HG03571 (cell line): ENCODE data around the gene NOC4L.
"Not testable (repeated sequence)": the region's sequence is repeated elsewhere in the genome, so short reads cannot be mapped to it uniquely, and the experiment has no call there.

ENCODE experiments used
- ATAC-seq: cut with Tn5 transposase; IDR thresholded peaks from one replicate; pipeline ENCODE4 v1.9.1; 2021; ENCODE audit not compliant: unreplicated experiment

Gene NOC4L

GRCh38 chr12:132141976-132142678, 2.1 kb upstream of the NOC4L start:
- no peak for ATAC-seq

DNA sequence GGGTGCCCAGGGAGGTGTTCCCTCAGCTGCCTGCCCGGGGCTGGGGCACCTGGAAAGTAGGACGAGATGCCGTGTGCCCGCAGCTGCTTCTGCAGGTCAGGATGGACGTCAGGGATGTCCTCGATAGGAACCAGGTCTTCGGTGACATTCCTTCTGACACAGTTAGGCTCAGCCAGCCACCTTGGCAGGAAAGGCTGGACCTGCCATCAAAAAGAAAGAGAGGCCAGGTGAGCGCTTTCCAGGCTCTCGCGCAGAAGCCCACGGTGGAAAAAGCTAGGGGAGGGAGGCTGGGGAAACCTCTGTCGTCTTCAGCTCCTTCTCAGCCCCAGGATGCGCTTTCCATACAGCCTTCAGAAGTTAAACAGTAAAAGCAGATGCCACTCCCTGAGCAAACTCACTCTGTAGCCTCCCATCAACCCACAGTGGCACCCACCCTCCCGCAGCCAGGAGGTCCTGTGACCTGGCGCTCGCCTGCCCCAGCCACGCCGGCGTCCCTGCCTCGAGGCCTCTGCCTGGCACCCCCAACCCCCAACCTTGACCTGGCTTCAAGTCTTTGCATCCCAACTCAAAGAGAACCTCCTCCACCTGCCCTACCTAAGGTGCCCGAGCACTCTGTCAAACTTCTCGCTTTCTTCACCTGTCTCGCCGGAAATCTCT, 1.4 kb upstream of the NOC4L start:
- ATAC-seq = no peak

DNA sequence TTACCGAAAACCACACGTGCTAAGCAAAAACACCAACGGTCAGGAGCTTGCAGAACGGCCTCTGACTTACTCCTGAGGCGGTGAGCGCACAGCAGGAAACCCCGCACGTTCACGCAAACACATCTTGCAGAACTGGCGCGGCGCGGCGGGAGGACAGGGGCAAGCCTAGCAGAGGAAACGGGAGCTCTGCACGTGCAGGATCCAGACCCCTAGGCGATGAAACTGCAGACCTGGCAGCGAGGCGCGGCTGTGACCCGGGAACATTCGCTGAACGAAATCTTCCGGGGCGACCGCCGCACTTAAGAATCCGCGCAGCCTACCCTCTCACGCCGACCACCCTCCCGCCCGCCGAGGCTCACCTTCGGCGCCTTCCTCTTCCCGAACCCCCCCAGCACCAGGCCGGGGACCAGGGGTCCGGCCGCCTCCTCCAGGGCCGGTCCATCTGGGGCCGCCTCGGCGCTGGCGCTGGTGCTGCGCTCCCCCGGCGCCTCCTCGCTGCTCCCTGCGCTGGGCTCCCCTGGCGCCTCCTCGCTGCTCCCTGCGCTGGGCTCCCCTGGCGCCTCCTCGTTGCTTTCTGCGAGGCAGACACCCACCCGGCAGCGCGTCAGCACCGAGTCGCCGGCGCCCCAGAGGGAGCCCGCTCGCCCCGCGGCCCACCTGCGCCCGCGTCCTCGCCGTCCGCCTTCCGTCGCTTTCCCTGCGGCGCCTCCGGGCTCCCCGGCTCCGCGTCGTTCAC, 753 bp upstream of the NOC4L start:
- peak; percentile 28 for ATAC-seq

- no peak for ATAC-seq
Observed at GRCh38 chr12:132144810-132145168, 532 bp downstream of the NOC4L start.

DNA sequence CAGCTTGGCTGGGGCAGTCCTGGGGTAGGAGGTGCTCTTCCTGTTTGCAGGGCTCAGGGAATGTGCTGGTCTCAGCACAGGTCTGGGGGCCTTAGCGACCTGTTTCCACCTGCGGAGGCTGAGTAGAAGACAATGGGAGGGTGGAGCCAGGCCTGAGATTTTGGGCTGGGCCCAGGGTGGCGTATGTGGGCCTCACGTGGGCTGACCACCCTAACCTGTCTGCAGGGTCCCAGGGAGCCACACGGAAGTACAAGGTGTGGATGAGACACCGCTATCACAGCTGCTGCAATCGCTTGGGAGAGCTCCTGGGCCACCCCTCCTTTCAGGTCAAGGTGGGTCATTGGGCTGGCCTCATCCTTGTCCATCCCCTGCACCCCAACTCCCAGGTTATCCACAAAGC, 1.1 kb downstream of the NOC4L start:
- ATAC-seq = no peak

DNA sequence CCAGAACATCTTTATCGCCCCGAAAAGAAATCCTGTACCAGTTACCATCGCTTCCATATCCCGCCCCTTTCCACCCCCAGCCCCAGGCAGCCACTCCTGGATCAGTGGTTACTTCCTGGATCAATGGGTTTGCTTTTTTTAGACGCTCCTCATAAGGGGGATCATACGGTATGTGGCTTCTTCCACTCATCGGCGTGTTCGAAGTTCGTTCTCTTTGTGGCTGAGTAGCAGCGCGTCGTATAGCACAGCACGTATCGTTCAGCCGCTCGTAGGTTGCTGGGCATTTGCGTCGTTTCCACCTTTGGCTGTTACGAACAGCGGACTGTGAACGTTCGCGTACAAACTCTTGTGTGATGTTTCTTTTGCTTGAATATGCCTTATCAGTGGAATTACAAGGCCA, 1.8 kb downstream of the NOC4L start:
- ATAC-seq = no peak

GRCh38 chr12:132146772-132147422, 2.6 kb downstream of the NOC4L start:
- no peak for ATAC-seq

GRCh38 chr12:132147423-132148367, 3.4 kb downstream of the NOC4L start:
- ATAC-seq = no peak

- no peak for ATAC-seq
Observed at GRCh38 chr12:132148368-132149045, 4.2 kb downstream of the NOC4L start.

GRCh38 chr12:132149526-132149925, 5.3 kb downstream of the NOC4L start:
- ATAC-seq = not testable (repeated sequence)

DNA sequence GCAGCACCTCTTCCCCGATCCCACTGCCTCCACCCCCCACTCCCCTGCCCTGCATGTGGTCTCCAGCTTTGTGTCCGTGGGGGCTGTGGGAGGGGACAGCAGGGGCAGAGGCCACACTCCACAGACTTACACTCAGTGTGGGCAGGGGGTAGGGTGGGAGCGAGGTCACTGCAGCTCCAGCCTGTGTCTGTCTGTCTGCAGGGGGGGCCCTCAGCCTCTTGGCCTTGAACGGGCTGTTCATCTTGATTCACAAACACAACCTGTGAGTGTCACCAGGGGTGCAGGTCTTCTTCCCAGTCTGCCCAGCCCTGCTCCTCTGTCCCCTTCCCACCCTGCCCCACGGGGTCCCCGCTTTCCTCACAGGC, 6.5 kb downstream of the NOC4L start:
- no peak for ATAC-seq

GRCh38 chr12:132151145-132151765, 7.0 kb downstream of the NOC4L start:
- ATAC-seq = no peak

GRCh38 chr12:132151766-132152410, 7.6 kb downstream of the NOC4L start:
- no peak for ATAC-seq

- no peak for ATAC-seq
Observed at GRCh38 chr12:132152411-132152821, 8.2 kb downstream of the NOC4L start.

DNA sequence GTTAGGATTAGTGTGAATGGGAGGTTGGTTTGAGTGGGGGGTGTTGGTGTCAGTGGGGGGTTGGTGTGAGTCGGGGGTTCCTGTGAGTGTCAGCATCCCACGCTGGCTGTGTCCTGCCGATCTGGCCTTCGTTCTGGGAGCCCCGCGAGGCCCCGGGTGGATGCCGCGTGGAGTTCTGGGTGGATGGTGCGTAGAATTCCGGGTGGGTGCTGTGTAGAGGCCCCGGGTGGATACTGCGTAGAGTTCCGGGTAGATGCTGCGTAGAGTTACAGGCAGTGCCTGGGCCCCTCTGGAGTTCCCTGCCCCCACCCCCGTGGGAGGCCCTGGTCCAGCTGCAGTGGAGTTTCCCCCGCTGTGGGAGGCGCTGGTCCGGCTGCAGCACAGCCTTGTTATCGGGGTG, 8.7 kb downstream of the NOC4L start:
- ATAC-seq = no peak

DNA sequence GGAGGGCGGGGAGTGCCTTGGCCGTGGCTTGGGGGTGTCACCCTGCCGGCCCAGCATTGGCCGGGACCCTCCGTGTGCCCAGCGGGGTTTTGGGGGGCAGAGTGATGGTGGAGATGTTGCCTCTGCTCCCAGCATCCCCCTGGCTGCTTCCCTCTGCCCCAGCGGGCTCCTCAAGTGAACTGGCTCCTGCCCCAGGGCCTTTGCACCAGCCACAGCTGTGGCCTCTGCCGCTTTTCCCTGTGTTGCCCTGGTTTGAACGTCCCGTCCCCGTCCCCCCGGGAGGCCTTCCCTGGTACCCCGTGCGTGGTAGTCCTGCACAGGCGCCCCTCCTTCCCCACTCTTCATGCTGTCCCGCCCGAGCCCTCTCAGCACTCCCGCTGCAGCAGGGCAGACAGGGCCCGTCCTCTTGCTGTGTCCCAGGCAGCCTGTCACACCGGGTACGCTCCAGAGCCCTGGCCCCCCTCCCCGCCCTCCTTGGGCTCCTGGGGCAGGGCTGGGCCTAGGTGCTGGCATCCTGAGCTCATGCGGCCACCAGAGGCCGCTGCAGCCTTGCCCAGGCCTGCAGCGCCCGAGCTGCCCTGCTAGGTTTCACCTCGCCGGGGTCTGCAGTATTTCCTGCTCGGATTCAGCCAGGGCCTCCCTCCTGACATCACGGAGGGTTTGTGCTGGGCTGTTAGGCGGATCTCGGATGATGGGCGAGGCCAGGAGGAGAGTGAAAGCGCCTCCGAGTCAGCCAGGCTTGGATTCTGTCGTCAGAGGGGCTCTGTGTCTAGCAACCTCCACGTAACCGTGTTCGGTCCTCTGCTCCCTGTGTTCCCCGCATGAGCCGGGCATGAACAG, 9.5 kb downstream of the NOC4L start:
- peak; percentile 74 for ATAC-seq

GRCh38 chr12:132154341-132154761, 10.1 kb downstream of the NOC4L start:
- peak; percentile 31 for ATAC-seq
